Measurements from ENCODE around the gene NFATC3.

DNA sequence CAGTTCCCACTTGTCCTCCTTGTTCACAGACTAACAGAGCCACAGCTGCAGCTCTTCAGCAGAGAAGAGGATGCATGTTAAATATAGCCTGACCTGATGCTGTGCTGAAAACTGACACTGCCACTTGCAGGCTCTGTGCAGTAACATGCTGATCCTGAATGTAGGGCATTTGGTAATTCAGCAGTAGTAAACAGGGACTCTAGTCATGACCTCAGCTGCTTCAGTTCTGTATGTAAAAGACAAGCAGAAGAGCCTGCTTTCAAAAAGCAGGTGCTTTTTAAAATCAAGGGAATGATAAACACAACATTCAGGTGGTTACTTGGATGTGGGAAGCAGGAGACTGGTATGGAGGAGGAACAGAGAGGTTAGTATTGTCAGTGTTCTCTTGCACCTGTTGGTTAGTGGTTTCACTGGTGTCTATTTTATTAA is 116.9 kb downstream of the NFATC3 start:
- TF ChIP-seq, protein P1, sequence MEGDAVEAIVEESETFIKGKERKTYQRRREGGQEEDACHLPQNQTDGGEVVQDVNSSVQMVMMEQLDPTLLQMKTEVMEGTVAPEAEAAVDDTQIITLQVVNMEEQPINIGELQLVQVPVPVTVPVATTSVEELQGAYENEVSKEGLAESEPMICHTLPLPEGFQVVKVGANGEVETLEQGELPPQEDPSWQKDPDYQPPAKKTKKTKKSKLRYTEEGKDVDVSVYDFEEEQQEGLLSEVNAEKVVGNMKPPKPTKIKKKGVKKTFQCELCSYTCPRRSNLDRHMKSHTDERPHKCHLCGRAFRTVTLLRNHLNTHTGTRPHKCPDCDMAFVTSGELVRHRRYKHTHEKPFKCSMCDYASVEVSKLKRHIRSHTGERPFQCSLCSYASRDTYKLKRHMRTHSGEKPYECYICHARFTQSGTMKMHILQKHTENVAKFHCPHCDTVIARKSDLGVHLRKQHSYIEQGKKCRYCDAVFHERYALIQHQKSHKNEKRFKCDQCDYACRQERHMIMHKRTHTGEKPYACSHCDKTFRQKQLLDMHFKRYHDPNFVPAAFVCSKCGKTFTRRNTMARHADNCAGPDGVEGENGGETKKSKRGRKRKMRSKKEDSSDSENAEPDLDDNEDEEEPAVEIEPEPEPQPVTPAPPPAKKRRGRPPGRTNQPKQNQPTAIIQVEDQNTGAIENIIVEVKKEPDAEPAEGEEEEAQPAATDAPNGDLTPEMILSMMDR (IDR thresholded peaks at IDR 0.05) = no peak
- TF ChIP-seq EZH2 (IDR thresholded peaks at IDR 0.05) = no peak
- no peak for TF ChIP-seq EZH2phosphoT487 (IDR thresholded peaks at IDR 0.05)

Measured in neural progenitor cell (in vitro differentiated cells).